H1 (cell line): ENCODE data around the gene PUSL1. TPM values are rescaled to one million over a fixed set of nuclear protein-coding genes. Genes with fewer than 3 reads are reported as not detected.

Experiments
- CTCF ChIA-PET: fragments of 300-600 bp; sonication (Branson Sonifier 250); formaldehyde crosslinking; loops from one replicate; lab custom pipeline; 2021; ENCODE audit not compliant: partially characterized antibody; lab: Charles Lee
- POLR2A ChIA-PET: fragments of 300-600 bp; sonication (Branson Sonifier 250); formaldehyde crosslinking; loops from one replicate; lab custom pipeline; 2021; ENCODE audit warnings: inconsistent platforms; ENCODE audit not compliant: partially characterized antibody; lab: Charles Lee
- DNase-seq, 2 experiments: peaks; one replicate each; pipeline versions ENCODE4 v3.0.0 to v3.0.0-alpha.2; 2010 to 2022; ENCODE audit warnings: low spot score in 2 of 2, low read depth in 1 of 2, mixed read lengths in 1 of 2
- FAIRE-seq: peaks from 2 replicates; lab custom pipeline; 2011; peaks lifted over from hg19 to GRCh38; lab: Jason Lieb, UNC
- H2AFZ ChIP-seq: 2 replicates; pipeline ENCODE4 v1.8.1; 2012; ENCODE audit warnings: low read length, inconsistent platforms
- H2AK5ac ChIP-seq: 2 replicates; pipeline ENCODE4 v1.6.1; 2013; ENCODE audit warnings: low read depth, low read length
- H2BK120ac ChIP-seq: replicated peaks from 2 replicates; pipeline ENCODE3; 2013; ENCODE audit warnings: low read depth, low read length, inconsistent platforms
- H2BK12ac ChIP-seq: 2 replicates; pipeline ENCODE4 v1.6.1; 2013; ENCODE audit warnings: low read depth, low read length
- H2BK15ac ChIP-seq: 2 replicates; pipeline ENCODE4 v1.6.1; 2013; ENCODE audit warnings: low read length
- H2BK20ac ChIP-seq: 2 replicates; pipeline ENCODE4 v1.6.1; 2013; ENCODE audit warnings: low read length
- H2BK5ac ChIP-seq: 2 replicates; pipeline ENCODE4 v1.6.1; 2013; ENCODE audit warnings: low read depth, low read length
- H3K14ac ChIP-seq: 2 replicates; pipeline ENCODE4 v1.6.1; 2013; ENCODE audit warnings: inconsistent platforms; ENCODE audit not compliant: insufficient read length
- H3K18ac ChIP-seq: 2 replicates; pipeline ENCODE4 v1.6.1; 2013; ENCODE audit warnings: low read length; ENCODE audit errors: extremely low read depth
- H3K23ac ChIP-seq: 2 replicates; pipeline ENCODE4 v1.6.1; 2013; ENCODE audit warnings: inconsistent platforms; ENCODE audit not compliant: insufficient read length
- H3K23me2 ChIP-seq: 2 replicates; pipeline ENCODE4 v1.6.1; 2013; ENCODE audit warnings: low read depth, low read length
- H3K27ac ChIP-seq: 2 replicates; pipeline ENCODE4 v1.6.1; 2011; ENCODE audit warnings: low read depth, low read length, inconsistent platforms
- H3K27me3 ChIP-seq, 4 experiments: replicated peaks in 1 of 4; 1 replicate in 1 of 4; 2 replicates in 3 of 4; pipeline versions ENCODE4 v1.6.1 to v1.8.1; 2011 to 2013; ENCODE audit warnings: low read length in 3 of 4, mild to moderate bottlenecking in 3 of 4, inconsistent platforms in 2 of 4, mixed read lengths in 2 of 4, moderate library complexity in 1 of 4; ENCODE audit not compliant: control insufficient read depth in 3 of 4, insufficient read depth in 3 of 4; ENCODE audit errors: extremely low read depth in 1 of 4
- H3K36me3 ChIP-seq, 4 experiments: 2 replicates each; pipeline versions ENCODE4 v1.6.1 to v1.8.1; 2011 to 2013; ENCODE audit warnings: mild to moderate bottlenecking in 4 of 4, low read length in 3 of 4, moderate library complexity in 2 of 4, control low read depth in 1 of 4, inconsistent platforms in 1 of 4; ENCODE audit not compliant: insufficient read depth in 4 of 4, control insufficient read depth in 2 of 4
- H3K4ac ChIP-seq: replicated peaks from 2 replicates; pipeline ENCODE3; 2013; ENCODE audit warnings: low read length, low read depth, mixed read lengths, inconsistent platforms; ENCODE audit not compliant: insufficient read length
- H3K4me1 ChIP-seq, 4 experiments: replicated peaks in 1 of 4; 1 replicate in 1 of 4; 2 replicates in 3 of 4; pipeline versions ENCODE4 v1.6.1 to v1.8.1; 2011 to 2013; ENCODE audit warnings: low read length in 3 of 4, inconsistent platforms in 2 of 4, mixed read lengths in 1 of 4; ENCODE audit not compliant: insufficient read depth in 4 of 4, control insufficient read depth in 3 of 4
- H3K4me2 ChIP-seq, 2 experiments: 2 replicates each; pipeline versions ENCODE4 v1.6.1 to v1.8.1; 2011 to 2013; ENCODE audit warnings: low read depth in 2 of 2, low read length in 2 of 2, control low read depth in 1 of 2, inconsistent platforms in 1 of 2, mild to moderate bottlenecking in 1 of 2; ENCODE audit not compliant: insufficient read depth in 1 of 2
- H3K4me3 ChIP-seq, 4 experiments: fragments of 200-600, 300-600 bp in 1 of 4; sonication (generic), shearing (Covaris generic), sonication (Bioruptor Twin) in 1 of 4; 2 replicates each; pipeline versions ENCODE4 v1.5.1 to v1.8.1; 2011 to 2016; ENCODE audit warnings: low read length in 4 of 4, low read depth in 3 of 4, control low read depth in 2 of 4, inconsistent platforms in 2 of 4, mild to moderate bottlenecking in 2 of 4, mixed read lengths in 1 of 4, moderate library complexity in 1 of 4; ENCODE audit not compliant: insufficient read depth in 2 of 4; ENCODE audit errors: extremely low read depth in 1 of 4
- H3K56ac ChIP-seq: replicated peaks from 2 replicates; pipeline ENCODE3; 2013; ENCODE audit warnings: low read depth, mild to moderate bottlenecking, mixed read lengths, low read length, inconsistent platforms; ENCODE audit not compliant: insufficient read length
- H3K79me1 ChIP-seq: 2 replicates; pipeline ENCODE4 v1.6.1; 2013; ENCODE audit warnings: low read depth, low read length, control low read depth
- H3K79me2 ChIP-seq, 2 experiments: 2 replicates each; pipeline versions ENCODE4 v1.6.1 to v1.8.1; 2012 to 2013; ENCODE audit warnings: low read length in 2 of 2, mild to moderate bottlenecking in 2 of 2, inconsistent platforms in 1 of 2; ENCODE audit not compliant: insufficient read depth in 2 of 2, control insufficient read depth in 1 of 2
- H3K9ac ChIP-seq, 4 experiments: replicated peaks in 1 of 4; 1 replicate in 1 of 4; 2 replicates in 3 of 4; pipeline versions ENCODE4 v1.6.1 to v1.8.1; 2011 to 2013; ENCODE audit warnings: low read depth in 3 of 4, low read length in 3 of 4, control low read depth in 2 of 4, mild to moderate bottlenecking in 2 of 4, moderate library complexity in 2 of 4, inconsistent platforms in 1 of 4; ENCODE audit errors: extremely low read depth in 1 of 4
- H3K9me3 ChIP-seq, 2 experiments: 2 replicates each; pipeline versions ENCODE4 v1.6.1 to v1.8.1; 2012 to 2013; ENCODE audit warnings: mild to moderate bottlenecking in 2 of 2, moderate library complexity in 2 of 2, control low read depth in 1 of 2, inconsistent platforms in 1 of 2, low read depth in 1 of 2, low read length in 1 of 2, mixed read lengths in 1 of 2; ENCODE audit not compliant: insufficient read depth in 2 of 2
- H4K20me1 ChIP-seq, 2 experiments: replicated peaks in 1 of 2; 2 replicates each; pipeline versions ENCODE3 to v1.8.1; 2011 to 2013; ENCODE audit warnings: inconsistent platforms in 2 of 2, low read length in 2 of 2, mild to moderate bottlenecking in 1 of 2; ENCODE audit not compliant: insufficient read depth in 2 of 2, control insufficient read depth in 1 of 2
- H4K5ac ChIP-seq: 2 replicates; pipeline ENCODE4 v1.6.1; 2013; ENCODE audit warnings: low read length, low read depth, mixed read lengths, inconsistent platforms; ENCODE audit not compliant: insufficient read length
- H4K8ac ChIP-seq: 2 replicates; pipeline ENCODE4 v1.8.0; 2013; ENCODE audit warnings: mild to moderate bottlenecking, moderate library complexity, low read length, inconsistent platforms; ENCODE audit not compliant: insufficient read depth; ENCODE audit errors: extremely low read depth
- H4K91ac ChIP-seq: replicated peaks from 2 replicates; pipeline ENCODE3; 2013; ENCODE audit warnings: low read length, mixed read lengths, inconsistent platforms; ENCODE audit not compliant: insufficient read length
- BACH1 ChIP-seq: IDR thresholded peaks from 2 replicates; pipeline ENCODE4 v1.6.1; 2012; ENCODE audit warnings: low read length, improper control_type of control experiment
- CREB1 ChIP-seq: IDR thresholded peaks from 2 replicates; pipeline ENCODE4 v1.6.1; 2012; ENCODE audit warnings: inconsistent platforms
- GABPA ChIP-seq: IDR thresholded peaks from 2 replicates; pipeline ENCODE4 v1.6.1; 2011; ENCODE audit warnings: mild to moderate bottlenecking, low read length, moderate library complexity, borderline replicate concordance; ENCODE audit not compliant: insufficient read depth
- HDAC2 ChIP-seq, 2 experiments: fragments of 300-600 bp in 1 of 2; sonication (generic) in 1 of 2; IDR thresholded peaks; 2 replicates each; pipeline ENCODE4 v1.6.1; 2011 to 2012; ENCODE audit warnings: low read depth in 2 of 2, low read length in 2 of 2, mild to moderate bottlenecking in 2 of 2, moderate library complexity in 2 of 2, borderline replicate concordance in 1 of 2, inconsistent platforms in 1 of 2
- RAD21 ChIP-seq, 2 experiments: IDR thresholded peaks in 1 of 2; conservative IDR thresholded peaks in 1 of 2; 2 replicates each; pipeline ENCODE4 v1.6.1; 2011; ENCODE audit warnings: low read depth in 2 of 2, low read length in 2 of 2, improper control_type of control experiment in 1 of 2, inconsistent platforms in 1 of 2, mild to moderate bottlenecking in 1 of 2, moderate library complexity in 1 of 2
- RBBP5 ChIP-seq: IDR thresholded peaks from 2 replicates; pipeline ENCODE4 v1.7.1; 2012; ENCODE audit warnings: low read depth, mild to moderate bottlenecking, inconsistent platforms, low read length, moderate library complexity, borderline replicate concordance
- SIN3A ChIP-seq, 2 experiments: IDR thresholded peaks in 1 of 2; conservative IDR thresholded peaks in 1 of 2; 2 replicates each; pipeline ENCODE4 v1.6.1; 2011 to 2012; ENCODE audit warnings: low read length in 2 of 2, improper control_type of control experiment in 1 of 2, low read depth in 1 of 2, mild to moderate bottlenecking in 1 of 2
- WGBS, 2 experiments: shearing (Covaris generic) in 1 of 2; methylation state at CpG; one replicate each; pipeline versions ENCODE4 v1.1.6 to v1.1.7; 2013 to 2015; ENCODE audit warnings: low lambda C conversion rate in 2 of 2, mixed read lengths in 2 of 2, inconsistent platforms in 1 of 2, low coverage in 1 of 2, missing lambda C conversion rate in 1 of 2; ENCODE audit not compliant: insufficient replicate concordance in 2 of 2, insufficient coverage in 1 of 2, insufficient read length in 1 of 2; ENCODE audit errors: extremely low coverage in 1 of 2, missing lambda C conversion rate in 1 of 2; 5-methylcytosine and 5-hydroxymethylcytosine counted together
- polyA plus RNA-seq, 7 experiments: library from polyadenylated mRNA; depleted of rRNA in 3 of 7; stranded (reverse) in 5 of 7; unstranded in 2 of 7; fragments of >200 nt in 5 of 7; fragments of 200-250 nt in 2 of 7; gene quantifications; 1 replicate in 5 of 7; 2 replicates in 1 of 7; 4 replicates in 1 of 7; pipeline versions ENCODE4 v1.2.1 to v1.2.3, GENCODE V29; 2011 to 2013; ENCODE audit warnings: missing spikeins in 2 of 7, mixed read lengths in 2 of 7
- total RNA-seq: library from RNA; stranded (reverse); fragmentation: NEBNext Ultra II Directional; extraction: Animal tissue kit (Norgen Biotek cat#: 25700); gene quantifications from 2 replicates; pipeline ENCODE4 v1.2.1, GENCODE V29; 2021
- TF ChIP-seq, protein P1 (sequence below): IDR thresholded peaks from 2 replicates; pipeline ENCODE4 v1.6.1; 2012; ENCODE audit warnings: inconsistent platforms

PUSL1 gene
- total and polyA plus RNA-seq, 2 of the 8 experiments (the other 6 are each of a cell fraction or from before 2014, with no cell fraction given), result 38.8 to 87.4 TPM

GRCh38 chr1:1298861-1299685, 9.3 kb upstream of the PUSL1 start:
- H2BK12ac ChIP-seq, result no peak overlapping the region
- no peak overlapping the region for H3K4me3 ChIP-seq
- no peak overlapping the region for H3K14ac ChIP-seq
- peaks cover 5 to 18% of the 10 kb centered on the region in 2 experiments for H4K20me1 ChIP-seq
- H3K9ac ChIP-seq, result no peak overlapping the region
- no peaks in the 10 kb centered on the region for H3K23me2 ChIP-seq
- H3K4me1 ChIP-seq, result peaks cover 0 to 4% (median 0%) of the 10 kb centered on the region in 4 experiments; a peak in 1 of 7 replicates
- no peak overlapping the region for H4K8ac ChIP-seq
- H3K27me3 ChIP-seq, result no peaks in the 10 kb centered on the region
- no peak overlapping the region for H3K4ac ChIP-seq
- POLR2A ChIA-PET, result interaction anchor here (0.7 to 1.6 kb wide), 4 partner anchors 7 to 266 kb away, joined by 3 to 6 read pairs (median 3); no protein-coding TSS in a partner anchor
- CTCF ChIA-PET, result interaction anchor here (0.8 to 2.7 kb wide), 11 partner anchors 9 to 300 kb away, joined by 3 to 13 read pairs (median 3); no protein-coding TSS in a partner anchor
- no peaks in the 10 kb centered on the region for H3K79me1 ChIP-seq
- H2BK20ac ChIP-seq, result no peak overlapping the region
- 0 out of 2 replicates have a peak, but pooled peaks have one; percentile 21 for TF ChIP-seq BACH1
- TF ChIP-seq RBBP5, result no peak
- TF ChIP-seq GABPA, result peak; percentile 71; the same call in 1 of the 2 replicates
- TF ChIP-seq HDAC2 (IDR thresholded peaks at IDR 0.05; ENCODE audit: borderline replicate concordance in 1 of 2, low read depth in 2 of 2, low read length in 2 of 2), result 0 out of 4 replicates have a peak, but pooled peaks of 1 of the 2 experiments have one; percentile 56
- TF ChIP-seq, protein P1, sequence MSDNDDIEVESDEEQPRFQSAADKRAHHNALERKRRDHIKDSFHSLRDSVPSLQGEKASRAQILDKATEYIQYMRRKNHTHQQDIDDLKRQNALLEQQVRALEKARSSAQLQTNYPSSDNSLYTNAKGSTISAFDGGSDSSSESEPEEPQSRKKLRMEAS, result peak; percentile 59
- TF ChIP-seq SIN3A (conservative IDR thresholded peaks at IDR 0.05 in 1 of 2, IDR thresholded peaks at IDR 0.05 in 1 of 2; ENCODE audit: low read depth in 1 of 2, low read length in 2 of 2), result peak; percentile 83 to 95; a peak in 2 of 4 replicates
- TF ChIP-seq RAD21 (IDR thresholded peaks at IDR 0.05 in 1 of 2, conservative IDR thresholded peaks at IDR 0.05 in 1 of 2; ENCODE audit: low read depth in 2 of 2, low read length in 2 of 2), result no peak
- 0 out of 2 replicates have a peak, but pooled peaks have one; percentile 21 for TF ChIP-seq CREB1
- no peak overlapping the region for H3K23ac ChIP-seq
- no peak overlapping the region for H3K4me2 ChIP-seq
- peaks cover 0 to 4% (median 0%) of the 10 kb centered on the region in 4 experiments; a peak in 1 of 8 replicates for H3K36me3 ChIP-seq
- 69% methylated on average over 21 of the region's 30 CpGs; no CpG with 5 or more reads in 1 of the 2 experiments for WGBS, 2 experiments
- no peak for FAIRE-seq
- no peak overlapping the region for H2AFZ ChIP-seq
- peak in 1 of 2 experiments; percentile 87 for DNase-seq
- no peak overlapping the region for H3K18ac ChIP-seq
- no peak overlapping the region for H3K56ac ChIP-seq
- H3K9me3 ChIP-seq, result no peaks in the 10 kb centered on the region
- no peaks in the 10 kb centered on the region for H3K79me2 ChIP-seq
- no peak overlapping the region for H3K27ac ChIP-seq
- H2BK5ac ChIP-seq, result no peak overlapping the region
- H2BK120ac ChIP-seq, result no peak overlapping the region
- H4K91ac ChIP-seq, result no peak overlapping the region
- no peak overlapping the region for H2BK15ac ChIP-seq
- no peak overlapping the region for H2AK5ac ChIP-seq
- H4K5ac ChIP-seq, result no peak overlapping the region
